K562 (cell line): Measurements from ENCODE around the gene NIPAL3. TPM values are rescaled to one million over a fixed set of nuclear protein-coding genes. Genes with fewer than 3 reads are reported as not detected.

Experiments used
- ADNP ChIP-seq: fragments of 200-800 bp; sonication (Bioruptor generic); IDR thresholded peaks from 2 replicates; pipeline ENCODE4 v1.6.1; 2016; ENCODE audit warnings: missing genetic modification characterization, missing compliant biosample characterization
- ATF1 ChIP-seq, 2 experiments: fragments of 450-650 bp in 1 of 2; IDR thresholded peaks; 2 replicates each; pipeline ENCODE4 v1.6.1; 2016; ENCODE audit warnings: missing compliant biosample characterization in 1 of 2, missing genetic modification characterization in 1 of 2
- CC2D1A ChIP-seq: fragments of 450-650 bp; IDR thresholded peaks from 2 replicates; pipeline ENCODE4 v1.6.1; 2017; ENCODE audit warnings: mild to moderate bottlenecking
- CLOCK ChIP-seq: fragments of 250-450 bp; sonication (Bioruptor Pico); IDR thresholded peaks from 2 replicates; pipeline ENCODE4 v1.4.0; 2020; ENCODE audit warnings: mild to moderate bottlenecking, moderate library complexity, borderline replicate concordance
- CREB1 ChIP-seq, 2 experiments: sonication (generic) in 1 of 2; formaldehyde crosslinking in 1 of 2; IDR thresholded peaks; 2 replicates each; pipeline versions ENCODE4 v1.6.1 to v1.8.0; 2012 to 2022; ENCODE audit warnings: inconsistent platforms in 1 of 2, mild to moderate bottlenecking in 1 of 2, missing genetic modification reagents in 1 of 2, moderate library complexity in 1 of 2
- CTCF ChIP-seq, 3 experiments: IDR thresholded peaks in 2 of 3; conservative IDR thresholded peaks in 1 of 3; 2 replicates each; pipeline ENCODE4 v1.5.1; 2011 to 2012; ENCODE audit warnings: low read length in 3 of 3, mild to moderate bottlenecking in 3 of 3, control low read depth in 2 of 3, improper control_type of control experiment in 1 of 3, inconsistent platforms in 1 of 3, low read depth in 1 of 3, mixed read lengths in 1 of 3, moderate library complexity in 1 of 3; ENCODE audit not compliant: insufficient read depth in 2 of 3
- DACH1 ChIP-seq: fragments of 450-650 bp; IDR thresholded peaks from 2 replicates; pipeline ENCODE4 v1.6.1; 2018; ENCODE audit not compliant: partially characterized antibody
- DDX20 ChIP-seq: fragments of 450-650 bp; IDR thresholded peaks from 2 replicates; pipeline ENCODE4 v1.6.1; 2016; ENCODE audit warnings: missing genetic modification characterization, low read depth, mild to moderate bottlenecking, missing compliant biosample characterization, moderate library complexity
- GATAD2B ChIP-seq: fragments of 450-650 bp; IDR thresholded peaks from 2 replicates; pipeline ENCODE4 v1.6.1; 2017; ENCODE audit warnings: mild to moderate bottlenecking, borderline replicate concordance
- GMEB1 ChIP-seq: fragments of 250-450 bp; sonication (Bioruptor Pico); IDR thresholded peaks from 2 replicates; pipeline ENCODE4 v1.4.0; 2020; ENCODE audit warnings: mild to moderate bottlenecking
- HDGF ChIP-seq: fragments of 450-650 bp; IDR thresholded peaks from 2 replicates; pipeline ENCODE4 v1.6.1; 2016
- KLF6 ChIP-seq: fragments of 250-450 bp; sonication (Bioruptor Pico); IDR thresholded peaks from 2 replicates; pipeline ENCODE4 v1.4.0; 2020; ENCODE audit warnings: mild to moderate bottlenecking, moderate library complexity, borderline replicate concordance
- NCOR1 ChIP-seq: fragments of 450-650 bp; IDR thresholded peaks from 2 replicates; pipeline ENCODE4 v1.6.1; 2016; ENCODE audit warnings: mild to moderate bottlenecking, moderate library complexity
- NR1H2 ChIP-seq: sonication (generic); formaldehyde crosslinking; IDR thresholded peaks from 2 replicates; pipeline ENCODE4 v1.4.0; 2020; ENCODE audit warnings: mild to moderate bottlenecking, missing genetic modification reagents
- NR2C2 ChIP-seq, 2 experiments: fragments of 200-800 bp in 1 of 2; sonication (Bioruptor generic) in 1 of 2; sonication (generic) in 1 of 2; formaldehyde crosslinking in 1 of 2; IDR thresholded peaks; 2 replicates each; pipeline versions ENCODE4 v1.6.1 to v1.8.0; 2016 to 2022; ENCODE audit warnings: mild to moderate bottlenecking in 1 of 2, missing compliant biosample characterization in 1 of 2, missing genetic modification characterization in 1 of 2, missing genetic modification reagents in 1 of 2
- RB1 ChIP-seq: fragments of 450-650 bp; IDR thresholded peaks from 2 replicates; pipeline ENCODE4 v1.6.1; 2017; ENCODE audit warnings: low read depth, mild to moderate bottlenecking
- RBM15 ChIP-seq: fragments of 200-400 bp; formaldehyde crosslinking; IDR thresholded peaks from 2 replicates; pipeline ENCODE4 v1.6.1; 2018; ENCODE audit warnings: mild to moderate bottlenecking, low read length, moderate library complexity; ENCODE audit not compliant: insufficient read depth
- SETDB1 ChIP-seq: IDR thresholded peaks from one replicate; pipeline ENCODE4 v1.6.1; 2012; ENCODE audit warnings: low read length, control low read depth, inconsistent platforms
- SRSF9 ChIP-seq: fragments of 200-400 bp; formaldehyde crosslinking; IDR thresholded peaks from 2 replicates; pipeline ENCODE4 v1.6.1; 2017; ENCODE audit warnings: low read depth, low read length, borderline replicate concordance
- TAF9B ChIP-seq: fragments of 450-650 bp; IDR thresholded peaks from 2 replicates; pipeline ENCODE4 v1.6.1; 2018; ENCODE audit warnings: mild to moderate bottlenecking; ENCODE audit not compliant: partially characterized antibody
- WHSC1 ChIP-seq: IDR thresholded peaks from one replicate; pipeline ENCODE4 v1.6.1; 2012; ENCODE audit warnings: low read length, control low read depth, inconsistent platforms
- ZKSCAN1 ChIP-seq: fragments of 150-350 bp; IDR thresholded peaks from 2 replicates; pipeline ENCODE4 v1.6.1; 2016; ENCODE audit warnings: low read depth, low read length
- ZNF133 ChIP-seq: fragments of 250-450 bp; sonication (Bioruptor Pico); IDR thresholded peaks from 2 replicates; pipeline ENCODE4 v1.4.0; 2020; ENCODE audit warnings: mild to moderate bottlenecking
- ZNF76 ChIP-seq: fragments of 250-450 bp; sonication (Bioruptor Pico); IDR thresholded peaks from 2 replicates; pipeline ENCODE4 v1.4.0; 2020; ENCODE audit warnings: mild to moderate bottlenecking, moderate library complexity, borderline replicate concordance
- polyA plus RNA-seq, 8 experiments: library from polyadenylated mRNA; depleted of rRNA in 4 of 8; stranded (reverse) in 5 of 8; unstranded in 3 of 8; fragments of >200 nt; fragmentation: Nextera tagmentation in 2 of 8; fragmentation: Illumina TruSeq in 1 of 8; extraction: Ambion mirVana in 2 of 8; extraction: Trizol in 1 of 8; gene quantifications; 2 replicates each; pipeline versions ENCODE4 v1.2.1 to v1.2.3, GENCODE V29; 2011 to 2014; ENCODE audit warnings: inconsistent platforms in 1 of 8, missing spikeins in 1 of 8
- total RNA-seq, 7 experiments: library from RNA; depleted of rRNA in 6 of 7; stranded (reverse); fragments of >200 nt in 6 of 7; fragmentation: Illumina TruSeq in 2 of 7; extraction: Trizol in 2 of 7; gene quantifications; 2 replicates each; pipeline versions ENCODE4 v1.2.1 to v1.2.3, GENCODE V29; 2011 to 2021; ENCODE audit warnings: low replicate concordance in 1 of 7

NIPAL3 gene
- total and polyA plus RNA-seq, 9 of the 15 experiments (the other 6 are each of a cell fraction or from before 2014, with no cell fraction given) = 10.5 to 26.3 (median 16.0) TPM

- no peak for TF ChIP-seq CLOCK (CRISPR knock-in tag)
- peak; percentile 95 for TF ChIP-seq WHSC1
- TF ChIP-seq CTCF (IDR thresholded peaks at IDR 0.05 in 2 of 3, conservative IDR thresholded peaks at IDR 0.05 in 1 of 3; ENCODE audit: insufficient read depth in 2 of 3, low read depth in 1 of 3, low read length in 3 of 3) = peak; percentile 94 to 97 (median 95)
- TF ChIP-seq ATF1 (CRISPR knock-in tag; IDR thresholded peaks at IDR 0.05) = no peak
- peak; percentile 87 for TF ChIP-seq ATF1 (tag; IDR thresholded peaks at IDR 0.05)
- TF ChIP-seq ADNP (tag) = no peak
- no peak for TF ChIP-seq ZNF133 (CRISPR knock-in tag)
- TF ChIP-seq DDX20 = no peak
- TF ChIP-seq GMEB1 = no peak
- no peak for TF ChIP-seq NR2C2 (CRISPR knock-in tag; IDR thresholded peaks at IDR 0.05)
- no peak for TF ChIP-seq NR2C2 (tag; IDR thresholded peaks at IDR 0.05)
- TF ChIP-seq TAF9B = no peak
- TF ChIP-seq SRSF9 = no peak
- TF ChIP-seq ZNF76 (CRISPR knock-in tag) = 0 out of 2 replicates have a peak, but pooled peaks have one; percentile 43
- peak; percentile 61; the same call in 1 of the 2 replicates for TF ChIP-seq ZKSCAN1
- TF ChIP-seq NCOR1 = no peak
- TF ChIP-seq NR1H2 (CRISPR knock-in tag) = no peak
- TF ChIP-seq DACH1 = no peak
- no peak for TF ChIP-seq HDGF
- no peak for TF ChIP-seq RBM15
- TF ChIP-seq RB1 = peak; percentile 86
- TF ChIP-seq GATAD2B = no peak
- no peak for TF ChIP-seq SETDB1
- TF ChIP-seq KLF6 = no peak
- TF ChIP-seq CC2D1A = peak; percentile 70
- peak; percentile 57; the same call in 1 of the 2 replicates for TF ChIP-seq CREB1 (IDR thresholded peaks at IDR 0.05)
- peak; percentile 77 for TF ChIP-seq CREB1 (CRISPR knock-in tag; IDR thresholded peaks at IDR 0.05)
Measured at GRCh38 chr1:24415334-24415909, at the start of gene NIPAL3 (continued).
